H1 (cell line): ENCODE data around the gene SPI1. TPM values are rescaled to one million over a fixed set of nuclear protein-coding genes. Genes with fewer than 3 reads are reported as not detected.

ENCODE experiments used
- CTCF ChIA-PET: fragments of 300-600 bp; sonication (Branson Sonifier 250); formaldehyde crosslinking; loops from one replicate; lab custom pipeline; 2021; ENCODE audit not compliant: partially characterized antibody; lab: Charles Lee
- POLR2A ChIA-PET: fragments of 300-600 bp; sonication (Branson Sonifier 250); formaldehyde crosslinking; loops from one replicate; lab custom pipeline; 2021; ENCODE audit warnings: inconsistent platforms; ENCODE audit not compliant: partially characterized antibody; lab: Charles Lee
- DNase-seq, 2 experiments: peaks; one replicate each; pipeline versions ENCODE4 v3.0.0 to v3.0.0-alpha.2; 2010 to 2022; ENCODE audit warnings: low spot score in 2 of 2, low read depth in 1 of 2, mixed read lengths in 1 of 2
- FAIRE-seq: peaks from 2 replicates; lab custom pipeline; 2011; peaks lifted over from hg19 to GRCh38; lab: Jason Lieb, UNC
- H2AFZ ChIP-seq: 2 replicates; pipeline ENCODE4 v1.8.1; 2012; ENCODE audit warnings: low read length, inconsistent platforms
- H2AK5ac ChIP-seq: 2 replicates; pipeline ENCODE4 v1.6.1; 2013; ENCODE audit warnings: low read depth, low read length
- H2BK120ac ChIP-seq: replicated peaks from 2 replicates; pipeline ENCODE3; 2013; ENCODE audit warnings: low read depth, low read length, inconsistent platforms
- H2BK12ac ChIP-seq: 2 replicates; pipeline ENCODE4 v1.6.1; 2013; ENCODE audit warnings: low read depth, low read length
- H2BK15ac ChIP-seq: 2 replicates; pipeline ENCODE4 v1.6.1; 2013; ENCODE audit warnings: low read length
- H2BK20ac ChIP-seq: 2 replicates; pipeline ENCODE4 v1.6.1; 2013; ENCODE audit warnings: low read length
- H2BK5ac ChIP-seq: 2 replicates; pipeline ENCODE4 v1.6.1; 2013; ENCODE audit warnings: low read depth, low read length
- H3K14ac ChIP-seq: 2 replicates; pipeline ENCODE4 v1.6.1; 2013; ENCODE audit warnings: inconsistent platforms; ENCODE audit not compliant: insufficient read length
- H3K18ac ChIP-seq: 2 replicates; pipeline ENCODE4 v1.6.1; 2013; ENCODE audit warnings: low read length; ENCODE audit errors: extremely low read depth
- H3K23ac ChIP-seq: 2 replicates; pipeline ENCODE4 v1.6.1; 2013; ENCODE audit warnings: inconsistent platforms; ENCODE audit not compliant: insufficient read length
- H3K23me2 ChIP-seq: 2 replicates; pipeline ENCODE4 v1.6.1; 2013; ENCODE audit warnings: low read depth, low read length
- H3K27ac ChIP-seq: 2 replicates; pipeline ENCODE4 v1.6.1; 2011; ENCODE audit warnings: low read depth, low read length, inconsistent platforms
- H3K27me3 ChIP-seq, 4 experiments: replicated peaks in 1 of 4; 1 replicate in 1 of 4; 2 replicates in 3 of 4; pipeline versions ENCODE4 v1.6.1 to v1.8.1; 2011 to 2013; ENCODE audit warnings: low read length in 3 of 4, mild to moderate bottlenecking in 3 of 4, inconsistent platforms in 2 of 4, mixed read lengths in 2 of 4, moderate library complexity in 1 of 4; ENCODE audit not compliant: control insufficient read depth in 3 of 4, insufficient read depth in 3 of 4; ENCODE audit errors: extremely low read depth in 1 of 4
- H3K36me3 ChIP-seq, 4 experiments: 2 replicates each; pipeline versions ENCODE4 v1.6.1 to v1.8.1; 2011 to 2013; ENCODE audit warnings: mild to moderate bottlenecking in 4 of 4, low read length in 3 of 4, moderate library complexity in 2 of 4, control low read depth in 1 of 4, inconsistent platforms in 1 of 4; ENCODE audit not compliant: insufficient read depth in 4 of 4, control insufficient read depth in 2 of 4
- H3K4ac ChIP-seq: replicated peaks from 2 replicates; pipeline ENCODE3; 2013; ENCODE audit warnings: low read length, low read depth, mixed read lengths, inconsistent platforms; ENCODE audit not compliant: insufficient read length
- H3K4me1 ChIP-seq, 4 experiments: replicated peaks in 1 of 4; 1 replicate in 1 of 4; 2 replicates in 3 of 4; pipeline versions ENCODE4 v1.6.1 to v1.8.1; 2011 to 2013; ENCODE audit warnings: low read length in 3 of 4, inconsistent platforms in 2 of 4, mixed read lengths in 1 of 4; ENCODE audit not compliant: insufficient read depth in 4 of 4, control insufficient read depth in 3 of 4
- H3K4me2 ChIP-seq, 2 experiments: 2 replicates each; pipeline versions ENCODE4 v1.6.1 to v1.8.1; 2011 to 2013; ENCODE audit warnings: low read depth in 2 of 2, low read length in 2 of 2, control low read depth in 1 of 2, inconsistent platforms in 1 of 2, mild to moderate bottlenecking in 1 of 2; ENCODE audit not compliant: insufficient read depth in 1 of 2
- H3K4me3 ChIP-seq, 4 experiments: fragments of 200-600, 300-600 bp in 1 of 4; sonication (generic), shearing (Covaris generic), sonication (Bioruptor Twin) in 1 of 4; 2 replicates each; pipeline versions ENCODE4 v1.5.1 to v1.8.1; 2011 to 2016; ENCODE audit warnings: low read length in 4 of 4, low read depth in 3 of 4, control low read depth in 2 of 4, inconsistent platforms in 2 of 4, mild to moderate bottlenecking in 2 of 4, mixed read lengths in 1 of 4, moderate library complexity in 1 of 4; ENCODE audit not compliant: insufficient read depth in 2 of 4; ENCODE audit errors: extremely low read depth in 1 of 4
- H3K56ac ChIP-seq: replicated peaks from 2 replicates; pipeline ENCODE3; 2013; ENCODE audit warnings: low read depth, mild to moderate bottlenecking, mixed read lengths, low read length, inconsistent platforms; ENCODE audit not compliant: insufficient read length
- H3K79me1 ChIP-seq: 2 replicates; pipeline ENCODE4 v1.6.1; 2013; ENCODE audit warnings: low read depth, low read length, control low read depth
- H3K79me2 ChIP-seq, 2 experiments: 2 replicates each; pipeline versions ENCODE4 v1.6.1 to v1.8.1; 2012 to 2013; ENCODE audit warnings: low read length in 2 of 2, mild to moderate bottlenecking in 2 of 2, inconsistent platforms in 1 of 2; ENCODE audit not compliant: insufficient read depth in 2 of 2, control insufficient read depth in 1 of 2
- H3K9ac ChIP-seq, 4 experiments: replicated peaks in 1 of 4; 1 replicate in 1 of 4; 2 replicates in 3 of 4; pipeline versions ENCODE4 v1.6.1 to v1.8.1; 2011 to 2013; ENCODE audit warnings: low read depth in 3 of 4, low read length in 3 of 4, control low read depth in 2 of 4, mild to moderate bottlenecking in 2 of 4, moderate library complexity in 2 of 4, inconsistent platforms in 1 of 4; ENCODE audit errors: extremely low read depth in 1 of 4
- H3K9me3 ChIP-seq, 2 experiments: 2 replicates each; pipeline versions ENCODE4 v1.6.1 to v1.8.1; 2012 to 2013; ENCODE audit warnings: mild to moderate bottlenecking in 2 of 2, moderate library complexity in 2 of 2, control low read depth in 1 of 2, inconsistent platforms in 1 of 2, low read depth in 1 of 2, low read length in 1 of 2, mixed read lengths in 1 of 2; ENCODE audit not compliant: insufficient read depth in 2 of 2
- H4K20me1 ChIP-seq, 2 experiments: replicated peaks in 1 of 2; 2 replicates each; pipeline versions ENCODE3 to v1.8.1; 2011 to 2013; ENCODE audit warnings: inconsistent platforms in 2 of 2, low read length in 2 of 2, mild to moderate bottlenecking in 1 of 2; ENCODE audit not compliant: insufficient read depth in 2 of 2, control insufficient read depth in 1 of 2
- H4K5ac ChIP-seq: 2 replicates; pipeline ENCODE4 v1.6.1; 2013; ENCODE audit warnings: low read length, low read depth, mixed read lengths, inconsistent platforms; ENCODE audit not compliant: insufficient read length
- H4K8ac ChIP-seq: 2 replicates; pipeline ENCODE4 v1.8.0; 2013; ENCODE audit warnings: mild to moderate bottlenecking, moderate library complexity, low read length, inconsistent platforms; ENCODE audit not compliant: insufficient read depth; ENCODE audit errors: extremely low read depth
- H4K91ac ChIP-seq: replicated peaks from 2 replicates; pipeline ENCODE3; 2013; ENCODE audit warnings: low read length, mixed read lengths, inconsistent platforms; ENCODE audit not compliant: insufficient read length
- NRF1 ChIP-seq: IDR thresholded peaks from 2 replicates; pipeline ENCODE4 v1.6.1; 2011; ENCODE audit warnings: mild to moderate bottlenecking, low read depth, low read length, improper control_type of control experiment
- RBBP5 ChIP-seq: IDR thresholded peaks from 2 replicates; pipeline ENCODE4 v1.7.1; 2012; ENCODE audit warnings: low read depth, mild to moderate bottlenecking, inconsistent platforms, low read length, moderate library complexity, borderline replicate concordance
- RFX5 ChIP-seq: IDR thresholded peaks from 2 replicates; pipeline ENCODE4 v1.6.1; 2011; ENCODE audit warnings: low read depth, low read length, improper control_type of control experiment, borderline replicate concordance
- WGBS, 2 experiments: shearing (Covaris generic) in 1 of 2; methylation state at CpG; one replicate each; pipeline versions ENCODE4 v1.1.6 to v1.1.7; 2013 to 2015; ENCODE audit warnings: low lambda C conversion rate in 2 of 2, mixed read lengths in 2 of 2, inconsistent platforms in 1 of 2, low coverage in 1 of 2, missing lambda C conversion rate in 1 of 2; ENCODE audit not compliant: insufficient replicate concordance in 2 of 2, insufficient coverage in 1 of 2, insufficient read length in 1 of 2; ENCODE audit errors: extremely low coverage in 1 of 2, missing lambda C conversion rate in 1 of 2; 5-methylcytosine and 5-hydroxymethylcytosine counted together
- polyA plus RNA-seq, 7 experiments: library from polyadenylated mRNA; depleted of rRNA in 3 of 7; stranded (reverse) in 5 of 7; unstranded in 2 of 7; fragments of >200 nt in 5 of 7; fragments of 200-250 nt in 2 of 7; gene quantifications; 1 replicate in 5 of 7; 2 replicates in 1 of 7; 4 replicates in 1 of 7; pipeline versions ENCODE4 v1.2.1 to v1.2.3, GENCODE V29; 2011 to 2013; ENCODE audit warnings: missing spikeins in 2 of 7, mixed read lengths in 2 of 7
- total RNA-seq: library from RNA; stranded (reverse); fragmentation: NEBNext Ultra II Directional; extraction: Animal tissue kit (Norgen Biotek cat#: 25700); gene quantifications from 2 replicates; pipeline ENCODE4 v1.2.1, GENCODE V29; 2021

Gene SPI1
- total and polyA plus RNA-seq, 2 of the 8 experiments (the other 6 are each of a cell fraction or from before 2014, with no cell fraction given), result 0.12 TPM; not detected in 1

DNA sequence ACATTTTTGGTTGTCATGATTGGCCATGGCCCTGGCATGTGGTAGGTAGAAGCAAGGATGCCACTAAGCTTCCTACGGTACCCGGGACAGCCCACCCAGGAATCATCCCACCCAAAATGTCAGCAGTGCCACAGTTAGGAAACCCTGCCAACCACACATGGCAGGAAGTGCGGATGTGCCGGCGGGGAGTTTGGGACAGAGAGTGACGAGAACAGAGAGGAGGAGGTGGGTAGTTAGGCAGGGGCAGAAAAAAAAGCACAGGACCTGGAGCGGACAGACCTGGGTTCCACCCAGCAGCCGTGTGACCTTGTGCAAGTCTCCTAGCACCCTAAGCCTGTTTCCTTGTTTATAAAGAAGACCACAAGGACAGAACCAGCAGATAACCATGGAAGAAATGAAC is 3.3 kb downstream of the SPI1 start:
- H4K20me1 ChIP-seq, result peaks cover 0 to 2% of the 10 kb centered on the region in 2 experiments
- no peaks in the 10 kb centered on the region for H3K9me3 ChIP-seq
- H2AFZ ChIP-seq, result no peak overlapping the region
- DNase-seq, result no peak
- peaks cover 7% of the 10 kb centered on the region; the same call in 1 of the 2 replicates for H3K23me2 ChIP-seq
- no peak overlapping the region for H2BK20ac ChIP-seq
- no peak overlapping the region for H2BK120ac ChIP-seq
- H4K5ac ChIP-seq, result no peak overlapping the region
- H4K91ac ChIP-seq, result no peak overlapping the region
- no peak for FAIRE-seq
- H3K27me3 ChIP-seq, result no peaks in the 10 kb centered on the region
- H3K14ac ChIP-seq, result no peak overlapping the region
- H3K18ac ChIP-seq, result no peak overlapping the region
- H2BK15ac ChIP-seq, result no peak overlapping the region
- no peak overlapping the region for H3K4me2 ChIP-seq
- no peak overlapping the region for H3K9ac ChIP-seq
- no peak overlapping the region for H3K27ac ChIP-seq
- H3K79me1 ChIP-seq, result no peaks in the 10 kb centered on the region
- H3K79me2 ChIP-seq, result no peaks in the 10 kb centered on the region
- CTCF ChIA-PET, result interaction anchor here (0.6 to 4.7 kb wide), 16 partner anchors 10 to 586 kb away, joined by 3 to 78 read pairs (median 6); partner anchors contain the start of genes MYBPC3, RAPSN and SLC39A13
- no peak overlapping the region; the same call in 1 of the 2 replicates for H4K8ac ChIP-seq
- H2AK5ac ChIP-seq, result no peak overlapping the region
- POLR2A ChIA-PET, result interaction anchor here (1.6 kb wide), 1 partner anchor 44 kb away, joined by 3 read pairs; no protein-coding TSS in a partner anchor
- no peak overlapping the region for H2BK12ac ChIP-seq
- H3K4me3 ChIP-seq, result no peak overlapping the region
- H3K23ac ChIP-seq, result no peak overlapping the region
- no peak overlapping the region for H2BK5ac ChIP-seq
- H3K4me1 ChIP-seq, result peaks cover 0 to 5% (median 2%) of the 10 kb centered on the region in 4 experiments; a peak in 5 of 7 replicates
- WGBS, 2 experiments, result 86% methylated on average over 6 of the region's 8 CpGs; no CpG with 5 or more reads in 1 of the 2 experiments
- no peaks in the 10 kb centered on the region for H3K36me3 ChIP-seq
- no peak overlapping the region for H3K56ac ChIP-seq
- H3K4ac ChIP-seq, result no peak overlapping the region
- TF ChIP-seq RFX5 (no peak), RBBP5 (no peak), NRF1 (no peak)
